ENCODE measurements around the gene ATG7.

Gene ATG7

DNA sequence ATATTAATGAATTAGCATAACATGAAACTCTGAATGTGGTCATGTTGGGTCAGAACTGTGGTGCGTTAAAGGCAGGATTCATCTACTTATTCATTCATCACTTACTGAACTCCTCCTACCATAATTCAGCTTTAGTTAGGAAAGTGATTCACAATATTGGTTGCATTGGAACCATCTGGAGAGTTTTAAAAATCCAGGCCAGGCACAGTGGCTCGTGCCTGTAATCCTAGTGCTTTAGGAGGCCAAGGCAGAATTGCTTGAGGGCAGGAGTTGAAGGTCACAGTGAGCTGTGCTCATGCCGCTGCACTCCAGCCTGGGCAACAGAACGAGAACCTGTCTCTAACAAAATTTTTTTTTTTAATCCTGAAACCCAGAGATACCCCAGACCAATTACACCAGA lies 44.2 kb upstream of the ATG7 start:
- no peak for DNase-seq (ENCODE audit: low read depth)
- TF ChIP-seq, protein P1, sequence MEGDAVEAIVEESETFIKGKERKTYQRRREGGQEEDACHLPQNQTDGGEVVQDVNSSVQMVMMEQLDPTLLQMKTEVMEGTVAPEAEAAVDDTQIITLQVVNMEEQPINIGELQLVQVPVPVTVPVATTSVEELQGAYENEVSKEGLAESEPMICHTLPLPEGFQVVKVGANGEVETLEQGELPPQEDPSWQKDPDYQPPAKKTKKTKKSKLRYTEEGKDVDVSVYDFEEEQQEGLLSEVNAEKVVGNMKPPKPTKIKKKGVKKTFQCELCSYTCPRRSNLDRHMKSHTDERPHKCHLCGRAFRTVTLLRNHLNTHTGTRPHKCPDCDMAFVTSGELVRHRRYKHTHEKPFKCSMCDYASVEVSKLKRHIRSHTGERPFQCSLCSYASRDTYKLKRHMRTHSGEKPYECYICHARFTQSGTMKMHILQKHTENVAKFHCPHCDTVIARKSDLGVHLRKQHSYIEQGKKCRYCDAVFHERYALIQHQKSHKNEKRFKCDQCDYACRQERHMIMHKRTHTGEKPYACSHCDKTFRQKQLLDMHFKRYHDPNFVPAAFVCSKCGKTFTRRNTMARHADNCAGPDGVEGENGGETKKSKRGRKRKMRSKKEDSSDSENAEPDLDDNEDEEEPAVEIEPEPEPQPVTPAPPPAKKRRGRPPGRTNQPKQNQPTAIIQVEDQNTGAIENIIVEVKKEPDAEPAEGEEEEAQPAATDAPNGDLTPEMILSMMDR (IDR thresholded peaks at IDR 0.05; ENCODE audit: low read depth, low read length) = no peak
- TF ChIP-seq, protein P2, sequence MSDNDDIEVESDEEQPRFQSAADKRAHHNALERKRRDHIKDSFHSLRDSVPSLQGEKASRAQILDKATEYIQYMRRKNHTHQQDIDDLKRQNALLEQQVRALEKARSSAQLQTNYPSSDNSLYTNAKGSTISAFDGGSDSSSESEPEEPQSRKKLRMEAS (IDR thresholded peaks at IDR 0.05; ENCODE audit: low read depth, low read length) = no peak
- TF ChIP-seq POLR2A (IDR thresholded peaks at IDR 0.05; ENCODE audit: extremely low read depth, insufficient read length) (no peak), MYC (IDR thresholded peaks at IDR 0.05; ENCODE audit: low read depth, low read length) (no peak)
- no peak overlapping the region for H3K4me3 ChIP-seq (ENCODE audit: low read depth, low read length)

DNA sequence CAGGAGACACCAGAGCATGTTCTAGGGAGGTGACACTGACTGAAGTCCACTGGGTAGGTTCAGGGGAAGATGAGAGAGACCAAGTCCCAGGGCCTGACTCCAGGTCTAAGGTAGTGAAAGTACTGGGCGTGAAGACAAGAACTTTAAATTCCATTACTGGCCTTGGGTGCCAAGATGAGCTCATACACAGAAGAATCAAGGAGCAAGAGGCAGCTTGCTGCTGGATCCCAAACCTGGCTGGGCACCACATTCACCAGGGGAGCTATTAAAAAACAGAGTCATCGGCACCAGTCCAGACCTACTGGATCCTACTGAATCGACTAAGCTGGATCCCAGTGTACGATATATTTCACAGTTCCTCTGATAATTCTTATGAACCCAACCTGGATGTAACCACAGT lies 42.1 kb upstream of the ATG7 start:
- no peak for DNase-seq (ENCODE audit: low read depth)
- no peak overlapping the region for H3K4me3 ChIP-seq (ENCODE audit: low read depth, low read length)
- TF ChIP-seq MYC (IDR thresholded peaks at IDR 0.05; ENCODE audit: low read depth, low read length) (no peak), POLR2A (IDR thresholded peaks at IDR 0.05; ENCODE audit: extremely low read depth, insufficient read length) (no peak)
- TF ChIP-seq, protein P2 (IDR thresholded peaks at IDR 0.05; ENCODE audit: low read depth, low read length) = no peak
- TF ChIP-seq, protein P1 (IDR thresholded peaks at IDR 0.05; ENCODE audit: low read depth, low read length) = no peak

DNA sequence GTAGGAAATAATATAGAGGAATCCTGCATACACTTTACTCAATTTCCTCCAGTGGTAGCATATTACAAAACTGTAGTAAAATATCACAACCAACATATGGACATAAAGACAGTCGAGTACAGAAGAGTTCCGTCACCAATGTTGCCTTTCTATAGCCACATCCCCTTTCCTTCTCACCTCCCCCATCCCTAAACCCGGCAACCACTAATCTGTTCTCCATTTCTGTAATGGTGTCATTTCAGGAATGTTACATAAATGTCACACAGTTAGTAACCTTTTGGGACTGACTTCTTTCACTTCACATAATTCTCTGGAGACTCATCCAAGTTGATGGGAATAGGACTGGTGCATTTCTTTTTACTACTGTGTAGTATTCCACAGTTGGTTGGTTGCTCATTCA lies 41.4 kb upstream of the ATG7 start:
- TF ChIP-seq, protein P1 (IDR thresholded peaks at IDR 0.05; ENCODE audit: low read depth, low read length) = no peak
- no peak for TF ChIP-seq MYC (IDR thresholded peaks at IDR 0.05; ENCODE audit: low read depth, low read length)
- no peak for TF ChIP-seq POLR2A (IDR thresholded peaks at IDR 0.05; ENCODE audit: extremely low read depth, insufficient read length)
- TF ChIP-seq, protein P2 (IDR thresholded peaks at IDR 0.05; ENCODE audit: low read depth, low read length) = no peak
- no peak overlapping the region for H3K4me3 ChIP-seq (ENCODE audit: low read depth, low read length)
- DNase-seq (ENCODE audit: low read depth) = no peak

DNA sequence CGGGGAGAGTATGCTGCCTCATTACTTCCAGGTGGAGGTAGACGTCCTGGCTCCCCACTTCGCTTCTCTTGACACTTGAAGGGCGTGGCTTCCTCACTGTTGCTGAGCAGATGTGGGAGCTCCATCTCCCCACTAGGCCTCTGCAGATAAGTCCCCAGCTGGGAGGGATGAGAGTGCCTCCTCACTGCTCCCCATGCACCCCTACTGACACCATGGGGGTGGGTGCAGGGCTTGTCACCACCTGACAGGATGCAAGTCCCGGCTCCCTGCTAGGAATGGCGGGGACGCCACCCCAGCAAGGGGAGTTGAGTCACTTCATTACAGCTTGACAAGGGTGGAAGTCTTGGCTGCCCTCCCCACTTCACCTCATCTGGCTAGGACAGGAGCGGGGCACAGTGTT lies 36.8 kb upstream of the ATG7 start:
- TF ChIP-seq MYC (IDR thresholded peaks at IDR 0.05; ENCODE audit: low read depth, low read length) = no peak
- TF ChIP-seq, protein P1 (IDR thresholded peaks at IDR 0.05; ENCODE audit: low read depth, low read length) = no peak
- TF ChIP-seq POLR2A (IDR thresholded peaks at IDR 0.05; ENCODE audit: extremely low read depth, insufficient read length) = no peak
- TF ChIP-seq, protein P2 (IDR thresholded peaks at IDR 0.05; ENCODE audit: low read depth, low read length) = no peak
- H3K4me3 ChIP-seq (ENCODE audit: low read depth, low read length) = no peak overlapping the region
- no peak for DNase-seq (ENCODE audit: low read depth)

DNA sequence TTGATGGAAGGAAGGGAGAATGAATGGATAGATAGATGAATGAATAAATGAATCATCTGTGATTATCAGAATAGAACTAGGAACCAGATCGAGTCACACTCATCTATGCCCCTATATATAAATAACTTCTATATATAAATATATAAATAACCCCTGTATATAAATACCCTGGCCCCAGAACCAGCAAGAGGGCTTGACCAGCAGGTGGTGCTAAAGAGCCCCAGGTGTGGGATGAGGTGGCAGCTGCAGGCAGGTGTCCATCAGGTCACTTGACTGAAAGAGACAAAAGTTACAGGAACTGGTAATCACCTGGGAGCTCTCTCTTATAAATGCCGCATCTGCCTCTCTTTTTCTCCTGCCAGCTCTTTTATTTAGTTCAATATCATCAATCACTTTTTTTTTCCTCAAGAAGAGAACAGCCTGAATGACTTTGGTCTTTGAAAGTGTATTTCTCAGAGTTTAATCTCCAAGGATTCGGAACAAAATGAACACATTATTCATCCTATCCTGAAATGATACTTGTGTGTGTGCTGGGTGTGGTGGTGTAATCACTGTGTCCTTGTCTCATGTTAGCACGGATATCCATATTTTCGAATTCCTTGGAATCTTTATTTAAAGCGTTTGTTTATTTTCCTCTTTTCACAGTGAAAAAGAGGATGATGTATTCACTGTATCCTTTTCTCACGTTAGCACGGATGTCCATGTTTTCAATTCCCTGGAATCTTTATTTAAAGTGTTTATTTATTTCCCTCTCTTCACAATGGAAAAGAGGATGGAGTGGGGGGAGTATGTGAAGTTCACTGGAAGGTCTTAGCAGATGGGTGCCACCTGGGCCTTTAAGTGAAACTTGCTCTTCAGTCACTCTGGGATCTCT lies 35.4 kb upstream of the ATG7 start:
- DNase-seq (ENCODE audit: low read depth) = peak; percentile 48
- TF ChIP-seq, protein P1 (IDR thresholded peaks at IDR 0.05; ENCODE audit: low read depth, low read length) = peak; percentile 76
- TF ChIP-seq, protein P2 (IDR thresholded peaks at IDR 0.05; ENCODE audit: low read depth, low read length) = no peak
- H3K4me3 ChIP-seq (ENCODE audit: low read depth, low read length) = no peak overlapping the region

All from NB4 (cell line).